Ectodermal cell (in vitro differentiated cells): ENCODE results near the gene AFDN.

ENCODE experiments used
- H3K27ac ChIP-seq: 2 replicates; pipeline ENCODE4 v1.7.0; 2013; ENCODE audit warnings: mild to moderate bottlenecking, low read depth, low read length; ENCODE audit not compliant: insufficient read depth, poor library complexity, severe bottlenecking
- H3K27me3 ChIP-seq: 2 replicates; pipeline ENCODE4 v1.7.0; 2013; ENCODE audit warnings: mild to moderate bottlenecking, low read length; ENCODE audit not compliant: insufficient read depth, control insufficient read depth, poor library complexity, severe bottlenecking
- H3K36me3 ChIP-seq: one replicate; pipeline ENCODE4 v1.7.0; 2013; ENCODE audit warnings: low read length; ENCODE audit not compliant: control insufficient read depth, insufficient read depth
- H3K4me1 ChIP-seq: one replicate; pipeline ENCODE4 v1.7.0; 2013; ENCODE audit warnings: low read length; ENCODE audit not compliant: control insufficient read depth, insufficient read depth
- H3K4me3 ChIP-seq: 2 replicates; pipeline ENCODE4 v1.7.0; 2013; ENCODE audit warnings: low read depth, low read length, control low read depth; ENCODE audit not compliant: insufficient read depth
- H3K9me3 ChIP-seq: 2 replicates; pipeline ENCODE4 v1.7.0; 2013; ENCODE audit warnings: mild to moderate bottlenecking, low read length, moderate library complexity; ENCODE audit not compliant: control insufficient read depth
- WGBS, 2 experiments: methylation state at CpG; one replicate each; pipeline ENCODE4 v1.1.7; 2013; ENCODE audit warnings: missing lambda C conversion rate in 2 of 2; 5-methylcytosine and 5-hydroxymethylcytosine counted together

Gene AFDN

GRCh38 chr6:168005796-168006195 lies 179.1 kb downstream of the AFDN start:
- no peaks in the 10 kb centered on the region for H3K27me3 ChIP-seq
- H3K4me3 ChIP-seq = no peak overlapping the region
- no peaks in the 10 kb centered on the region for H3K36me3 ChIP-seq
- H3K27ac ChIP-seq = no peak overlapping the region
- no peaks in the 10 kb centered on the region for H3K4me1 ChIP-seq
- no peaks in the 10 kb centered on the region for H3K9me3 ChIP-seq
- 95 to 96% methylated on average over 6 of the region's 6 CpGs for WGBS, 2 experiments

GRCh38 chr6:168007592-168008338 lies 181.1 kb downstream of the AFDN start:
- no peaks in the 10 kb centered on the region for H3K4me1 ChIP-seq
- no peaks in the 10 kb centered on the region for H3K36me3 ChIP-seq
- no peak overlapping the region for H3K27ac ChIP-seq
- no peaks in the 10 kb centered on the region for H3K27me3 ChIP-seq
- no peak overlapping the region for H3K4me3 ChIP-seq
- H3K9me3 ChIP-seq = no peaks in the 10 kb centered on the region
- 79 to 86% methylated on average over 3 of the region's 3 CpGs for WGBS, 2 experiments

- WGBS, 2 experiments = 93 to 94% methylated on average over 3 of the region's 3 CpGs
- no peak overlapping the region for H3K27ac ChIP-seq
- H3K4me3 ChIP-seq = no peak overlapping the region
- H3K36me3 ChIP-seq = no peaks in the 10 kb centered on the region
- no peaks in the 10 kb centered on the region for H3K27me3 ChIP-seq
- H3K4me1 ChIP-seq = no peaks in the 10 kb centered on the region
- no peaks in the 10 kb centered on the region for H3K9me3 ChIP-seq
Observed at GRCh38 chr6:168009331-168009730, 182.6 kb downstream of the AFDN start.

GRCh38 chr6:168011291-168011690 lies 184.6 kb downstream of the AFDN start:
- no peaks in the 10 kb centered on the region for H3K27me3 ChIP-seq
- peaks cover 3% of the 10 kb centered on the region for H3K36me3 ChIP-seq
- H3K9me3 ChIP-seq = no peaks in the 10 kb centered on the region
- 100% methylated on average over 1 of the region's 1 CpG; no CpG with 5 or more reads in 1 of the 2 experiments for WGBS, 2 experiments
- H3K4me1 ChIP-seq = no peaks in the 10 kb centered on the region
- H3K4me3 ChIP-seq = no peak overlapping the region
- H3K27ac ChIP-seq = no peak overlapping the region

- H3K4me3 ChIP-seq = no peak overlapping the region
- no peaks in the 10 kb centered on the region for H3K4me1 ChIP-seq
- no peaks in the 10 kb centered on the region for H3K9me3 ChIP-seq
- WGBS, 2 experiments = 81 to 82% methylated on average over 13 of the region's 13 CpGs
- H3K36me3 ChIP-seq = peaks cover 3% of the 10 kb centered on the region
- H3K27ac ChIP-seq = no peak overlapping the region
- H3K27me3 ChIP-seq = no peaks in the 10 kb centered on the region
Observed at GRCh38 chr6:168012431-168013249, 185.9 kb downstream of the AFDN start.

GRCh38 chr6:168013250-168013915 lies 186.7 kb downstream of the AFDN start:
- WGBS, 2 experiments = 86 to 89% methylated on average over 7 of the region's 7 CpGs

GRCh38 chr6:168014428-168014827 lies 187.7 kb downstream of the AFDN start:
- H3K27ac ChIP-seq = no peak overlapping the region
- H3K4me1 ChIP-seq = no peaks in the 10 kb centered on the region
- 86 to 93% methylated on average over 6 of the region's 6 CpGs for WGBS, 2 experiments
- H3K4me3 ChIP-seq = no peak overlapping the region
- H3K9me3 ChIP-seq = no peaks in the 10 kb centered on the region
- H3K36me3 ChIP-seq = peaks cover 3% of the 10 kb centered on the region
- no peaks in the 10 kb centered on the region for H3K27me3 ChIP-seq

More at GRCh38 chr6:168013250-168013915, 186.7 kb downstream of the AFDN start:
- Histone ChIP-seq H3K27me3 (no peaks in the 10 kb centered on the region), H3K4me1 (no peaks in the 10 kb centered on the region), H3K27ac (no peak overlapping the region), H3K4me3 (no peak overlapping the region), H3K9me3 (no peaks in the 10 kb centered on the region), H3K36me3 (peaks cover 3% of the 10 kb centered on the region)

- H3K4me3 ChIP-seq = no peak overlapping the region
Observed at GRCh38 chr6:168015009-168015408, 188.3 kb downstream of the AFDN start.

GRCh38 chr6:168015482-168016175 lies 188.9 kb downstream of the AFDN start:
- Histone ChIP-seq H3K9me3 (no peaks in the 10 kb centered on the region), H3K4me3 (no peak overlapping the region), H3K4me1 (no peaks in the 10 kb centered on the region), H3K27me3 (no peaks in the 10 kb centered on the region), H3K36me3 (peaks cover 3% of the 10 kb centered on the region), H3K27ac (no peak overlapping the region)
- WGBS, 2 experiments = 91 to 93% methylated on average over 14 of the region's 14 CpGs

More at GRCh38 chr6:168015009-168015408, 188.3 kb downstream of the AFDN start:
- H3K27ac ChIP-seq = no peak overlapping the region
- H3K9me3 ChIP-seq = no peaks in the 10 kb centered on the region
- no peaks in the 10 kb centered on the region for H3K4me1 ChIP-seq
- H3K36me3 ChIP-seq = peaks cover 3% of the 10 kb centered on the region
- 88 to 94% methylated on average over 4 of the region's 4 CpGs for WGBS, 2 experiments
- no peaks in the 10 kb centered on the region for H3K27me3 ChIP-seq
